Spleen (tissue), 7 donors: ENCODE data around the gene PTPN2.

Source experiments
- POLR2A ChIP-seq, 3 donors: fragments of 450-650 bp; IDR thresholded peaks; one replicate each; pipeline ENCODE4 v1.5.1; 2017; ENCODE audit warnings: antibody characterized with exemption in 3 of 3, mild to moderate bottlenecking in 1 of 3
- POLR2AphosphoS5 ChIP-seq, 3 donors: sonication (generic); formaldehyde crosslinking; IDR thresholded peaks; one replicate each; pipeline ENCODE4 v1.5.1; 2017; ENCODE audit warnings: antibody characterized with exemption in 3 of 3
- TF ChIP-seq, protein P1 (sequence below), 11 experiments: fragments of 200-600 bp in 7 of 11; fragments of 450-650 bp in 4 of 11; sonication (generic) in 4 of 11; IDR thresholded peaks in 8 of 11; conservative IDR thresholded peaks in 3 of 11; 1 replicate in 7 of 11; 2 replicates in 4 of 11; pipeline versions ENCODE4 v1.4.0 to v1.8.0; 2016 to 2021; ENCODE audit warnings: antibody characterized with exemption in 11 of 11, inconsistent platforms in 4 of 11, mild to moderate bottlenecking in 1 of 11
- donor health status: DM: no; HTN: no; CAD: no; lungs with moderate emphysema.
- donor health status: DM: no; HTN: no; CAD: no.
- donor health status: DM: no; HTN: no; CAD: no.

DNA sequence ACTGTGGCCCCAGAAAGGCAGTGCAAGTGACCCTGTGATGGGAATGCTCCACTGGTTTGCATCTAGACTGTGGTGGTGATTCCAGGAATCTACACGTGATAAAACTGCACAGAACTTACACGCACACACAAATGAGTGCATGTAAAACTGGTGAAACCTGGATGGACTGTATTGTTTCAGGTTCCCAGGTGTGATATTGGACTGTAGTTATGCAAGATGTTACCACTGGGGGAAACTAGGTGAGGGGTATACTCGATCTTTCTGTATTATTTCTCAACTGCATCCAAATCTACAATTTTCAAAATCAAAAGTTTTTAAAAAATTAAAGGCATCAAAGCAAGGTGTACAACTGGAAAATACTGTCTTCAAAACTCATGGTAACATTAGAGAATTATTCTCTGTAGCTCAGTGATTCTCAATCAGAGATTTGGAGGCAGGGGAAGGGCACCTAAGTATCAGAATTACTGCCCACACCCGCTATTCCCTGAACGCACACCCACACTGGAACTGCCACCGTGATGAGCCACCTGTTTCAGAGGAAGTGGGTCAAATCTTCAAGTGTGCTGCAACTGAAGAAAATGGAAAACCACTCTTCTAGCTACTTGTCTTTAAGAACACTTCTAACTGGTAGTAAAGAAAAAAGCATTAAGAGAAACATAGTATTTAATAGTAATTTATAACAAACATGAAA is 26.7 kb downstream of the PTPN2 start:
- TF ChIP-seq POLR2A (IDR thresholded peaks at IDR 0.05): no peak
- TF ChIP-seq, protein P1, sequence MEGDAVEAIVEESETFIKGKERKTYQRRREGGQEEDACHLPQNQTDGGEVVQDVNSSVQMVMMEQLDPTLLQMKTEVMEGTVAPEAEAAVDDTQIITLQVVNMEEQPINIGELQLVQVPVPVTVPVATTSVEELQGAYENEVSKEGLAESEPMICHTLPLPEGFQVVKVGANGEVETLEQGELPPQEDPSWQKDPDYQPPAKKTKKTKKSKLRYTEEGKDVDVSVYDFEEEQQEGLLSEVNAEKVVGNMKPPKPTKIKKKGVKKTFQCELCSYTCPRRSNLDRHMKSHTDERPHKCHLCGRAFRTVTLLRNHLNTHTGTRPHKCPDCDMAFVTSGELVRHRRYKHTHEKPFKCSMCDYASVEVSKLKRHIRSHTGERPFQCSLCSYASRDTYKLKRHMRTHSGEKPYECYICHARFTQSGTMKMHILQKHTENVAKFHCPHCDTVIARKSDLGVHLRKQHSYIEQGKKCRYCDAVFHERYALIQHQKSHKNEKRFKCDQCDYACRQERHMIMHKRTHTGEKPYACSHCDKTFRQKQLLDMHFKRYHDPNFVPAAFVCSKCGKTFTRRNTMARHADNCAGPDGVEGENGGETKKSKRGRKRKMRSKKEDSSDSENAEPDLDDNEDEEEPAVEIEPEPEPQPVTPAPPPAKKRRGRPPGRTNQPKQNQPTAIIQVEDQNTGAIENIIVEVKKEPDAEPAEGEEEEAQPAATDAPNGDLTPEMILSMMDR (IDR thresholded peaks at IDR 0.05 in 8 of 11, conservative IDR thresholded peaks at IDR 0.05 in 3 of 11): no peak
- TF ChIP-seq POLR2AphosphoS5 (IDR thresholded peaks at IDR 0.05): no peak
